ENCODE measurements around the gene BANF2.
"Not testable (repeated sequence)": the region's sequence is repeated elsewhere in the genome, so short reads cannot be mapped to it uniquely, and the experiment has no call there.

The BANF2 gene

DNA sequence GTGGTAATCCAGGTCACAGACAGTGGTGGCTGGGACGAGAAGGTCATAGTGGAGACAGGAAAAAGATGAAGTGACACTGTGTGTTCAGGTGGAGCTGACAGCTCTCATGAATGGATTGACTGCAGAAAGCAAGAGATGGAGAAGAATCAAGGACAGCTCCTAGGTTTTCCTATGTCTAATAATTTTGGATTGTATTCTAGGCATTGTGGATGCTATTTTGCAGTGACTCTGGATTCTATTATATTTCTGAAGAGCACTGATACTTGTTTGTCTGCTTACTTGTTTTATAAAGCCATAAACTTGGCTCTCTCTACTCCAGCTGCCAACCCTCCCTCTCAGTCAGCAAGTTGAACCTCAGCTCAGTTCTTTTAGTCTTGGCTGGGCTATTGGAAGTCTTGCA lies 58.7 kb downstream of the BANF2 start:
- FAIRE-seq (no peak), DNase-seq (ENCODE audit: extremely low spot score, insufficient read length, low read depth) (no peak)

DNA sequence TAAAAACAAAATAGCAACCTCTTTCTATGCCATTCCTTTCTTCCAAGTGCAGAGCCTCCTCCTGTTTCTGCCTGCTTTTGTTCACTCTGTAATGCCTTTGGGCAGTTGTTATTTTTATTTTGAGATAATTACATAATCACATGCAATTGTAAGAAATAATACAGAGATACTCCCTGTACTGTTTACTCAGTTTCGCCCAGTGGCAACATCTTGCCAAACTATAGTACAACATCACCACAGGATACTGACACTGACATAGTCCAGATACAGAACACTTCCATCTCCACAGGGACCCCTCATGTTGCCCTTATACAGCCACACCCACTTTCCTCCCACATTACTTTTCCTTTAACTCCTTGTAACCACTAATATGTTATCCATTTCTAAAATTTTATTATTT lies 59.7 kb downstream of the BANF2 start:
- FAIRE-seq (no peak), DNase-seq (ENCODE audit: extremely low spot score, insufficient read length, low read depth) (no peak)

DNA sequence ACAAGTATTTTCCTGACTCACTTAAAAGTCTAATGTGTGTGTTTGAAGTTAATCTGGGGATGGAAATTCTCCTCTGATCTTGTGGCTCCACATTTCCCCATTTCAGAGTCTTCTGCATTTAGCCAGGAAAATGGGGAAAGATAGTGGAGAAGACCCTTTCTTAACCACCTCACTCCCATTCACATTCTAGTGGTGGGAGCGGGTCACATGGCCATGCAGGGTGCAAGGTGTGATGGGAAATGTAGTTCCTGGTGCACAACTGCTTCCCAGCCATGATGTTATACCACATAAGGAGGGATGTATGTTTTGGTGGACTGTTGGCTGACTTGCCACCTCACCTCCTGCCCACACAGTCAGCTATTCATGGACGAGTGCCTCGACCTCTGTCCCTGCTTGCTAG lies 61.8 kb downstream of the BANF2 start:
- FAIRE-seq: no peak
- DNase-seq (ENCODE audit: extremely low spot score, insufficient read length, low read depth): no peak

DNA sequence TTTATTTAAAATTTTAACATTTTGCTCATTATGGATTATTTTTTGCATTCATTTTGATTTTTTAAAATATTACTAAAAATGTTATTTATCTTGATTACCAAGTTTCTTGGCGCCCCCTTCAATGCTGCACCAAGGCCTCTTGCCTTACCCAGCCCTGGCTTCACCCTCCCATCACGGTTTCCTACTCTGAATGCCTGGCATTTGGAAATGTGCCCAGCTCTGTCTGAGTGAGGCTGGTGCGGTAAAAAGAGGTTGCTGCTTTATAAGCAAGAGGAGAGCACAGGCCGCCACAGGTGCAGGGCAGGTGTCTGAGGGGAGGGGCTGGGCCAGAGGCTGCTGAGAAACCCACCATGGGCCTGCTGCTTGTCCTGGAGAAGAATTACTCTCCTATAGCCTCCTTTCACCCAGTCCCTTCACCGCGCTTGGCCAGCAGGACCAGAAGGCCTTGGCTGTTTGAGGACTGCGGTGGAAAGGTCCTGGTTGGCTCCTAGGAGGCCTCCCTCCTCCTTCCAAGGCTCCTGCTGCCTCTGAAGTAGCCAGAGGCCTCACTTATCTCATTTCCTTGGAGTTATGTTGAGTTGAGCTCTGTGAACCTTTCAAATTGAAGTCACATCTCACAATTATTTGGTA lies 62.6 kb downstream of the BANF2 start:
- FAIRE-seq (no peak), DNase-seq (ENCODE audit: extremely low spot score, insufficient read length, low read depth) (no peak)

DNA sequence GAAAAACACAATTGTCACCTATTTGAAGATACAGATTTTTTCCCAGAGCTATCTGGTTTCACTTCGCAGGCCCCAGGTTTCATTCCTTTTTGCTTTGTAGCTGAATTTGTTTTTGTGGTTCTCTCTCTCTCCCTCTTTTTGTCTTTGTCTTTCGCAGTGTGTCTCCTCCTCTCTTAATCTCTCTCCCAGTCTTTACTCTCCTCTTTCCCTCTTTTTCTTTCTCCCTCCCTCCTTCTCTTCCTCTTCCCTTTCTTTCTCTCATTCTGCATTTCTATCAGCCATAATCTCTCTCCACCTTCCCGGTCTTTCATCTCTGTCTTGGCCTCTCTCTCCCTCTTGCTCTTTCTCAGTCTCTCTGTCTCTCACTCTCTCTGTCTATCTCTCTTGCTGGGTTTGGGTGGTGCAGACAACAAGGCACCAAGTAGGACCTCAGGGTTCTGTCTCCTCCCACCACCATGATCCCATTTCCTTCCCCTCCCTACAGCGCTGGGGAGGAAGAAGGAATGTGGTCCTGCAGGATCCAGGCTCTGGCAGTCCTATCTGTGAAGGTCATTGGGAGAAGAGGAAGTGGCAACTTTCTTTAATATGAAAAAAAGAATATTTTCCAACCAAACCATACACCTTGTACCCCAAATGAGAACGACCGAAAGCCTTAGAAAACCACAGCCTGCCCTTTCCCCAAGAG lies 63.2 kb downstream of the BANF2 start:
- DNase-seq (ENCODE audit: extremely low spot score, insufficient read length, low read depth): no peak
- no peak for FAIRE-seq

DNA sequence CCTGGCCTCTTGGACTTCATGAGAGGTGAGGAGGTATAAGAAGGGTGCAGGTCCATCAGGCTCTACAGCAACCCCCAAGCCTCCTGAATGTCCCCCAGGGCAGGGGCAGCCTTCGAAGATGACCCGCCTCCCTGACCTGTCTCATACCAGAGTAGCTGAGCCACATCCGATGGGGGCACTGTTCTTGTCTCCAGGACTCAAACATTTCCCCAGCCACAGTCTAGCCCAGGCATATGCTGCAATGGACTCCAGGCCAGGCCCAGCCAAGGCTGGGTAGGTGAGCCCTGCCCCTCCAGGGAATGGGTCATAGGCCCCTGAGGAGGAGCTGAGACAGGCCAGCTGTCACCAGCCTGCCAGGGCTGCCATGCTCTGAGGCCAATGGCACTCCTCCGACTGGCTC lies 65.3 kb downstream of the BANF2 start:
- DNase-seq (ENCODE audit: extremely low spot score, insufficient read length, low read depth): no peak
- FAIRE-seq: no peak

DNA sequence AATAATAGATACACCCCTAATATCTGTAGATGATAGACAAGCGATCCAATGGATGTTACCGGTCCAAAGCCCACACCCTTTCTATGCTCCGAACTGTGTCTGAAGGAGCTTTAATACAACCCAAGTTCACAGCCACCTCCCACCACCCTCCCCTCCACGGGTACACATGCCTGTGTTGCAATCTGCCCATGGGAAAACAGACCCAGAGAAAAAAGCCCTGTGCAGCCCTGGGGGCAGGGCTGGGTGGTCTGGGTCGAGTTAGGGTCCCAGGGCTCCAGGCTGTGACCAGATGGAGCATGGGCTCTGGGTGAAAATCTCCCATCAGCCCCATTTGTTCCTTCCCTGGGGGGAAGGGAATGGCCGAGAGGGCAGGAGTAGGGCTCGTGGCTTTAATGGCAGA lies 65.8 kb downstream of the BANF2 start:
- FAIRE-seq: no peak

DNA sequence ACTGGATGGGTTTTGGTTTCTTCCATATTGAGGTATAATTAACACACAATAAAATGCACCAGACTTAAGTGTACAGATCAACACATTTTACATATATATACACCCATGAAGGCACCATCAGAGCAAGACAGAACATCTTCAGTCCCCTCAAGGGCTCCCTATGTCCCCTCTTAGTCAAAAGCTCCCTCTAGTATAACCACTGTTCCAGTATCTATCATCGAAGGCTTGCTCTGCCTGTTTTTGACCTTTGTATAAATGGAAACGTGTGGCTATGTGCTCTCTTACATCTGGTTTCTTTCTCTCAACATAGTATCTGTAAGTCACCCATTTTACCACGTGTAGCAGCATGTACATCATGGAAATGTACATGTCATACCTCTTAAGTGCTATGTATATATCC lies 66.5 kb downstream of the BANF2 start:
- no peak for FAIRE-seq
- no peak for DNase-seq (ENCODE audit: extremely low spot score, insufficient read length, low read depth)

More for the DNA sequence above, 65.8 kb downstream of the BANF2 start:
- DNase-seq (ENCODE audit: extremely low spot score, insufficient read length, low read depth): no peak

DNA sequence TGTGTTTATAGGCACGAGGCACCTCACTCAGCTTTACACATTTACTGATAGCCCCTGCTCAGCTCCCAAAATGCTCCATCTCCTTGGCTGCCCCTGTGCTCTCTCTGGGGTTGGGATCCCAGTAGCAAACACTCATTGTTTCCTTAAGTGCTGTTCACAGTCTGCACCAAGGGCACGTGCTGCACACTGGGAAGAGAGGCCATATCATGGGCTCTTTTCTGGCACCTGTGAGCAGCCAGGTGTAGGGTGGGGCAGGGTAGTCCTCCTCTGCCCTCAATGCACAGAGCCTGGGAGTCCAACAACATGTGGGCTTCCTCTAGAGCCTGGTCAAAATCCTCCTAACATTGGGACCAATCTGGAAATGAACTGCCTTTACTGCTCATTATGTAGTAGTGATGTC lies 67.9 kb downstream of the BANF2 start:
- FAIRE-seq: no peak
- no peak for DNase-seq (ENCODE audit: extremely low spot score, insufficient read length, low read depth)

DNA sequence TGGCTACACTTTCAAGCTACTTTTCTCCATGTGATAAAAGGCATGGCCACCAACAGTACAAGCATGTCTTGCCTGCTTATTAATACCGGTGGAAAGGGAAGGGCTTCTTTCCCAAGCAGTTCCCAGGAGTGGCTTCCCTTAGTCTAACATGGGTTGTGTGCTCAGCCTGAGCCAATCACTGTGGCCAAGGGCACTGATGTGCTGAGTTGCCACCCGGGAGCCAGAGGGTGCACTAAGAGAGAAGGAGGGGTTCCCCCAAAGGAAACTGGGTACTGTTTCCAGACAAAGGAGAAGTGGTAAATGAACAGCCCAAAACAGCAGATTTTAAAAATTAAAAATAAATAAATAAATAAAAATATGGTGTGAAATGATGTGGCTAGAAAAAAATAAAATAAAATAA lies 68.5 kb downstream of the BANF2 start:
- FAIRE-seq (no peak), DNase-seq (ENCODE audit: extremely low spot score, insufficient read length, low read depth) (no peak)

DNA sequence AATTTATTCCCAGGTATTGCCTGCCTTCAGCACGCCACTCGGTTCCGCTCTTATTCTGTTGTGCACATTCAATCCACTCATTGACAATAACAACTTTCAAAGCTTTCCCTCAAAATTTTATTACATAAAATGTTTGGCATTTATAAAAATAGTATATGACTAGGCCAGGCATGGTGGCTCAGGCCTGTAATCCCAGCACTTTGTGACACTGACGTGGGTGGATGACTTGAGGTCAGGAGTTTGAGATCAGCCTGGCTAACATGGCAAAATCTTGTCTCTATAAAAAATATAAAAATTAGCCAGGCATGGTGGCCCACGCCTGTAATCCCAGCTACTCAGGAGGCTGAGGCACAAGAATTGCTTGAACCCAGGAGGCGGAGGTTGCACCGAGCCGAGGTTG lies 70.0 kb downstream of the BANF2 start:
- not testable (repeated sequence) for FAIRE-seq; DNase-seq (ENCODE audit: extremely low spot score, insufficient read length, low read depth)

DNA sequence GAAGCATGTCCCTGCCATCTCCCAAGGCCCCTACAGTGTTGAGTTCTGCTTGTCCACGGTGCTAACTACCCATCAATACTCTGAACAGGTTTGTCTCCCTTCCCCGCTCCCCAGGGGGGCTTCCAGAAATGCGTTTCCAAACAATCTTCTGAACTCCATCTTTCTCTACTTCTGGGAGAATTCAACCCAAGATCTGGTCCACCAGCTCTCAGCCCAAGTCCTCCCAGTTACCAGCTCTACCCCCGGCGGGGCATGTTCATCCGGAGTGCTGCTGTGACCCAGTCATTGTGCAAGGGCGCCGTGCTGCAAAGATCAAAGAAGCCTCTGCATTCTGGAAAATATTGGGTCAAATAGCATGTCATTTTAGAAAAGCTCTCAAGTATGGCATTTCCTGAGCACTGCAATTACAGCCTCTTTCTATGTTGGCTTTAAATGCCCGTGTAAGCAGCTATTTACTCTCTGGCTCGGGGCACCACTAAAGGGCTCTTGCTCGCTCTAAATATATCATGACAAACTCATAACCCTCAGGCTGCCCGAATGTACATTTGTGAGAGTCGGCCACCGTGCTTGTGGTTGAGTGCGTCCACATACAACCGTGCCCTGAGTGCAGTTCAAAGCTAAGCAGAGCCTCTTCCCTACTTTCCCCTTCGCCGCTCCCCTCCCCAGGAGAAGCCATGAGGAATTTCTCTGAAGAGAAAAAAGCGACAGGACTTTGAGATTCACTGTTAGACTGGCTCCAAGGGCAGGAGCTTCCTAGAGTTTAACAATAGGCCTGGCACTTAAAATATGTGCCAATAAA lies 71.6 kb downstream of the BANF2 start:
- no peak for FAIRE-seq

DNA sequence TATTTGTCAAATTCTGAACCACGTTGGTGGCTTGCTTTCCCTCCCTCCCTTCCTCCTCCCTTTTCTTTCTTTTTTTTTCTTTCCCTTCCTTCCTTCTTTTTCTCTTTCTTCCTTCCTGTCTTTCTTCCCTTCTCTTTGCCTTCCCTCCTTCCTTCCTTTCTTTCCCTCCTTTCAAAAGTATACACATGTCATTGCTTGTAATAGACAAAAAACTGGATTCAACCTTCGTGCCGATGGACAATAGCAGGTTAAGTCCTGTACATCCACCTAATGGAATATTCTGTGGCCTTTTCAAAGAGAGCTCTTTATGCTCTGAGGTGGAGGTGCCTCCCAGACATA lies 72.2 kb downstream of the BANF2 start:
- DNase-seq (ENCODE audit: extremely low spot score, insufficient read length, low read depth) (no peak), FAIRE-seq (no peak)

More for the DNA sequence above, 71.6 kb downstream of the BANF2 start:
- DNase-seq (ENCODE audit: extremely low spot score, insufficient read length, low read depth): no peak

DNA sequence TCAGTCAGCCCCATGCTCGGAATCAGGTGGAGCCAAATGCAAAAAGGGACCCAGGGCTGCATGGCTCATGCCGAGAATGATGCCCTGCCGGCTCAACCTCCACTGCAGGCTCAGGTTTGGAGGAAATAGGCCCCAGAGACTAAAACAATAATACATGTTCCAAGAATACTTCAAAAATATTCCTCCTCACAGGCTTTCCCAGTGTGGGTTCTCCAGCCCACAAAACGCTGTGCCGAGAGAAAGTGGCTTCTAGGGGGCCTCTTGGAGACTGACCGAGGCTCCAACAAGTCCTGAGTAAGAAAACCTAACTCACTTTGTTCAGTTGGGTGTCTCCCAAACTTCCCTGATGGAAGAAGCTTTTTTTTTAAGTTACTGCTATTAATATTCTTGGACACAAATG lies 73.9 kb downstream of the BANF2 start:
- no peak for DNase-seq (ENCODE audit: extremely low spot score, insufficient read length, low read depth)
- no peak for FAIRE-seq

DNA sequence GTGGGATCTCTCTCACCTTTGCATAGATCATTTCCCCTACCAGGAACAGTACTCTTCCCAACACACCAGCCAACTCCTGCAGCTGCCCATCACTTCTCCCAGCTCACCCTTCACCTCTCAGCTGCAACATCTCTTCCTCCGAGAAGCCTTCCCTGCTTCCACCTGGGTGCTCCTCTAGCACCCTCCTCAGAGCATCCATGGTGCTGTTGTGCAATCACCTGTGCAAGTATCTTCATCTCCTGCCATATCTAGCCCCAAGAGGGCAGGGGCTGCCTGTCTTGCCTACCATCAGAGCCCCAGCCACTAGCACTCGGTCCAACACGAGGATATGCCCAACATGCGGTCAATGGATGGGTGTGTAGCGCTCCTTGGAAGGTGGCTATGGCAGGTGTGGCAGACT lies 75.8 kb downstream of the BANF2 start:
- no peak for DNase-seq (ENCODE audit: extremely low spot score, insufficient read length, low read depth)
- no peak for FAIRE-seq

DNA sequence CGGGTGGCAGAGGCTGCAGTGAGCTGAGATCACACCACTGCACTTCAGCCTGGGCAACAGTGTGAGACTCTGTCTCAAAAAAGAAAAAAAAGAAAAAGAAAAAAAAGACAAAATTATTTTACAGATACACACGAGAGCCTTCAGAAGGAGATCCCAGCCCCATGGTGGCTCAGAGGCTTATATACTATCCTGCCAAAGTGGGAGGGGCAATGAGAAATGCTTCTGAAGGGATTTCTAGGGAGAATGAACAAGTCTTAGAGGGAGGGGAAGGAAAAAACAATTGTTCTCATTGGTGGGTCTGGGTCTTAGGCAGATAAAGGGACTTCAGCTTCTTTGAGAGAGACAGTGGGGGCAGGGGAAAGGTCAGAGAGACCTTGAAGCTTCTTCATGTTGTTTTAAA lies 76.8 kb downstream of the BANF2 start:
- DNase-seq (ENCODE audit: extremely low spot score, insufficient read length, low read depth): no peak
- FAIRE-seq: no peak

DNA sequence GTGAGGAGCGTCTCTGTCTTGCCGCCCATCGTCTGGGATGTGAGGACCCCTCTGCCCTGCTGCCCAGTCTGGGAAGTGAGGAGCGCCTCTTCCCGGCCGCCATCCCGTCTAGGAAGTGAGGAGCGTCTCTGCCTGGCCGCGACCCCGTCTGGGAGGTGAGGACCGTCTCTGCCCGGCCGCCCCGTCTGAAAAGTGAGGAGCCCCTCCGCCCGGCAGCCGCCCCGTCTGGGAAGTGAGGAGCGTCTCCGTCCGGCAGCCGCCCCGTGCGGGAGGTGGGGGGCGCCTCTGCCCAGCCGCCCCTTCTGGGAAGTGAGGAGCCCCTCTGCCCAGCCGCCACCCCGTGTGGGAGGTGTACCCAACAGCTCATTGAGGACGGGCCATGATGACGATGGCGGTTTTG lies 79.2 kb downstream of the BANF2 start:
- not testable (repeated sequence) for FAIRE-seq

DNA sequence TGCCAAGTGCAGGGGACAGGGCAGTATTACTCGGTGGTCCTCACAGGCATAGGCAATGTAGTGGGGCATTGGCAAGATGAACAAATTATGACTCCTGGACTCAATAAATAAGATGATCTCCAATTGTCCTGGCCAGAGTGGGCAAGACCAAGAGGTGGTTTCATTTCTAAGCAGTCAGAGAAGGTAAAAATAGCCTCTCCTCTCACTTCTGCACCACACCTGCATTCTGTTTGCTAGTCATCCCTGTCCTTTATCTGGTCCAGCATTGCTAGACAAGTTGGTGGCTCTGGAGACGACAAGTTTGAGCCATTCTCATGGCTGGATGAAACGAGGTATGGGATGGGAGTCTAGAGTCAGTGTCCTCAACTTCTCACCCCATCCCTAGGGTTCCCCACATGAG lies 83.0 kb downstream of the BANF2 start:
- FAIRE-seq: no peak
- DNase-seq (ENCODE audit: extremely low spot score, insufficient read length, low read depth): no peak

More for the DNA sequence above, 79.2 kb downstream of the BANF2 start:
- not testable (repeated sequence) for DNase-seq (ENCODE audit: extremely low spot score, insufficient read length, low read depth)

DNA sequence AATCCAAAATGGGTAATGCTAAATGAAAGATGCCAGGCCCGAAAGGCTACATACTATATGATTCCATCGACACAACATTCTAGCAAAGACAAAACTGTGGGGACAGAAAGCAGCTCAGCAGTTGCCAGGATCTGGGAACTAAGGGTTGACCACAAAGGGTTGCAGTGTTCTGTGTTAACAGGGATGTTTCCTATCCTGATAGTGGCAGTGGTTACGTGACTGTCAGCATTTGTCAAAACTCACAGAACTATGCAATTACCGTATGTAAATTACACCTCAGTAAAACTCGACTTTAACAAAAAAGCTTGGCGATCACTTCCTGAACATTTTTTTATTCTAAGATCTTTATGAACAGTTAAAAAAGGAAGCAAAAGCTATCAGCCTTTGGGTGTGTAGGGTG lies 83.9 kb downstream of the BANF2 start:
- no peak for FAIRE-seq

DNA sequence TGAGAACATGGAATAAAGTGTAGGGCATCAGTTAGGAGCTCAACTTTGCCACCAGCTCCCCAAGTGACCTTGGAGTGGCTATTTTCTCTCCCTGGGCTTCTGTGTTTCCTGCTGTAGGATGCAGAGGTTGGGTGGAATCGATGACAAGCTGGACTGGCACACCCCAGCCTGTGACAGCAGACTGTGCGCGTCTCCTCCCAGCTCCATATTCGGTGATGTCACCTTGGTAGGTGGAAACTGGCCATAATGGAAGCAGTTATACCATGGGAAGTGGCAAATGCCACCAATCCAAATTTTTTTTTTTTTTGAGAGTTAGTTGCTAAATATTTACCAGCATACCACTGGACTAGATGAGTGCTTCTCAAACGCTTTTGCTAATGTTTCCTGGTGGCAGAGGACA lies 85.2 kb downstream of the BANF2 start:
- no peak for FAIRE-seq

More for the DNA sequence above, 83.9 kb downstream of the BANF2 start:
- no peak for DNase-seq (ENCODE audit: extremely low spot score, insufficient read length, low read depth)

More for the DNA sequence above, 85.2 kb downstream of the BANF2 start:
- DNase-seq (ENCODE audit: extremely low spot score, insufficient read length, low read depth): no peak

Data from GM18507 (cell line).